Tibial artery (tissue), 4 donors: ENCODE results near the gene SLC38A1.

Experiments
- DNase-seq, 2 donors: peaks; one replicate each; pipeline ENCODE4 v3.0.0-alpha.2; 2019
- H3K27ac ChIP-seq, 2 donors: fragments of 200-600 bp; sonication (generic) in 1 of 2; 1 replicate in 1 of 2; 2 replicates in 1 of 2; pipeline ENCODE4 v1.5.1; 2018 to 2019; ENCODE audit warnings: mild to moderate bottlenecking in 1 of 2
- H3K27me3 ChIP-seq, 2 donors: fragments of 200-600 bp; sonication (generic) in 1 of 2; one replicate each; pipeline versions ENCODE4 v1.5.1 to v1.6.0; 2016 to 2019
- H3K36me3 ChIP-seq, 3 donors: fragments of 200-600 bp; sonication (generic) in 2 of 3; one replicate each; pipeline ENCODE4 v1.5.1; 2016 to 2019; ENCODE audit warnings: mild to moderate bottlenecking in 2 of 3
- H3K4me1 ChIP-seq, 4 donors: fragments of 200-600 bp; sonication (generic) in 2 of 4; 1 replicate in 3 of 4; 2 replicates in 1 of 4; pipeline ENCODE4 v1.5.1; 2016 to 2019
- H3K4me3 ChIP-seq, 2 donors: fragments of 200-600 bp; sonication (generic) in 1 of 2; 1 replicate in 1 of 2; 2 replicates in 1 of 2; pipeline ENCODE4 v1.5.1; 2018 to 2019; ENCODE audit warnings: mild to moderate bottlenecking in 2 of 2
- H3K9me3 ChIP-seq, 3 donors: fragments of 200-600 bp; sonication (generic) in 1 of 3; one replicate each; pipeline ENCODE4 v1.5.1; 2016 to 2019
- CTCF ChIP-seq, 2 experiments: fragments of 200-600 bp in 1 of 2; fragments of 450-650 bp in 1 of 2; IDR thresholded peaks; one replicate each; pipeline ENCODE4 v1.5.1; 2017 to 2019; ENCODE audit warnings: antibody characterized with exemption in 2 of 2, mild to moderate bottlenecking in 1 of 2, moderate library complexity in 1 of 2
- intact Hi-C: fragments of 100-400 bp; cut with DNase I; formaldehyde crosslinking; loops from one replicate; pipeline ENCODE4 v1.15.0; 2023; ENCODE audit warnings: low total_unique reads

The SLC38A1 gene

GRCh38 chr12:46188170-46188569 is 80.7 kb downstream of the SLC38A1 start:
- DNase-seq, result no peak
- no peaks in the 10 kb centered on the region for H3K9me3 ChIP-seq
- no peaks in the 10 kb centered on the region for H3K27me3 ChIP-seq
- peaks cover 0 to 17% (median 12%) of the 10 kb centered on the region in 4 donors for H3K4me1 ChIP-seq
- no peak for TF ChIP-seq CTCF (IDR thresholded peaks at IDR 0.05)
- H3K4me3 ChIP-seq, result no peak overlapping the region
- no peak overlapping the region for H3K27ac ChIP-seq
- intact Hi-C loops, result no loop called here
- H3K36me3 ChIP-seq, result no peaks in the 10 kb centered on the region

- intact Hi-C loops, result no loop called here
- DNase-seq, result no peak
- Histone ChIP-seq H3K4me3 (no peak overlapping the region), H3K4me1 (peaks cover 0 to 17% (median 12%) of the 10 kb centered on the region in 4 donors), H3K27me3 (no peaks in the 10 kb centered on the region), H3K9me3 (no peaks in the 10 kb centered on the region), H3K36me3 (no peaks in the 10 kb centered on the region), H3K27ac (no peak overlapping the region)
- no peak for TF ChIP-seq CTCF (IDR thresholded peaks at IDR 0.05)
These were observed 81.8 kb downstream of the SLC38A1 start for GRCh38 chr12:46187023-46187422.

- TF ChIP-seq CTCF (IDR thresholded peaks at IDR 0.05), result no peak
- Histone ChIP-seq H3K4me3 (no peak overlapping the region), H3K36me3 (no peaks in the 10 kb centered on the region), H3K9me3 (no peaks in the 10 kb centered on the region), H3K4me1 (peaks cover 0 to 17% (median 12%) of the 10 kb centered on the region in 4 donors), H3K27ac (no peak overlapping the region), H3K27me3 (no peaks in the 10 kb centered on the region)
- no peak for DNase-seq
- intact Hi-C loops, result no loop called here
These were observed 82.8 kb downstream of the SLC38A1 start for GRCh38 chr12:46186088-46186487.

- no peak overlapping the region for H3K4me3 ChIP-seq
- no peak for TF ChIP-seq CTCF (IDR thresholded peaks at IDR 0.05)
- no peaks in the 10 kb centered on the region for H3K36me3 ChIP-seq
- H3K27me3 ChIP-seq, result no peaks in the 10 kb centered on the region
- H3K4me1 ChIP-seq, result peaks cover 0 to 17% (median 12%) of the 10 kb centered on the region in 4 donors
- DNase-seq, result no peak
- no peak overlapping the region for H3K27ac ChIP-seq
- intact Hi-C loops, result no loop called here
- no peaks in the 10 kb centered on the region for H3K9me3 ChIP-seq
These were observed 83.2 kb downstream of the SLC38A1 start for GRCh38 chr12:46185686-46186085.

GRCh38 chr12:46184798-46185595 is 83.8 kb downstream of the SLC38A1 start:
- Histone ChIP-seq H3K27me3 (no peaks in the 10 kb centered on the region), H3K4me3 (no peak overlapping the region), H3K9me3 (no peaks in the 10 kb centered on the region), H3K27ac (no peak overlapping the region), H3K4me1 (peaks cover 0 to 17% (median 12%) of the 10 kb centered on the region in 4 donors), H3K36me3 (no peaks in the 10 kb centered on the region)
- no peak for DNase-seq
- intact Hi-C loops, result no loop called here
- TF ChIP-seq CTCF (IDR thresholded peaks at IDR 0.05), result no peak
